Prostate gland (tissue), 2 donors: ENCODE results near the gene FUT8.

Experiments
- CTCF ChIP-seq, 4 experiments: fragments of 200-600 bp in 2 of 4; fragments of 450-650 bp in 2 of 4; sonication (generic) in 2 of 4; IDR thresholded peaks; 1 replicate in 3 of 4; 2 replicates in 1 of 4; pipeline ENCODE4 v1.5.1; 2016 to 2019; ENCODE audit warnings: antibody characterized with exemption in 4 of 4, mild to moderate bottlenecking in 2 of 4, moderate library complexity in 2 of 4
- POLR2A ChIP-seq: fragments of 450-650 bp; IDR thresholded peaks from one replicate; pipeline ENCODE4 v1.6.1; 2016; ENCODE audit warnings: antibody characterized with exemption, mild to moderate bottlenecking
- POLR2AphosphoS5 ChIP-seq: sonication (generic); formaldehyde crosslinking; IDR thresholded peaks from one replicate; pipeline ENCODE4 v1.6.1; 2017; ENCODE audit warnings: antibody characterized with exemption

- TF ChIP-seq CTCF (IDR thresholded peaks at IDR 0.05) (no peak), POLR2AphosphoS5 (no peak), POLR2A (no peak)
Observed at GRCh38 chr14:65623759-65624158, 211.2 kb downstream of the FUT8 start.
